Esophagus mucosa (tissue), 1 donor: ENCODE data around the gene NUDT22. TPM values are rescaled to one million over a fixed set of nuclear protein-coding genes. Genes with fewer than 3 reads are reported as not detected.

Experiments used
- ATAC-seq: fragments of 200-7000 bp; cut with Tn5 transposase; one replicate; pipeline ENCODE4 v1.9.1; 2020
- total RNA-seq: library from RNA; stranded (reverse); gene quantifications from one replicate; pipeline ENCODE4 v1.2.4, GENCODE V29; 2023
- donor health status: DM: yes; HTN: yes; CAD: no.

NUDT22 gene
- 59.9 TPM for total RNA-seq

- peak; percentile 74 for ATAC-seq
Measured at GRCh38 chr11:64225608-64226506, at the start of gene NUDT22, which contains the start of gene TRPT1. TSS of gene NUDT22 (plus strand) at chr11:64226274. CDS start at chr11:64226653, 379 bp downstream. TSS of gene TRPT1 (minus strand) at chr11:64226186. CDS start at chr11:64225860, 326 bp downstream.

DNA sequence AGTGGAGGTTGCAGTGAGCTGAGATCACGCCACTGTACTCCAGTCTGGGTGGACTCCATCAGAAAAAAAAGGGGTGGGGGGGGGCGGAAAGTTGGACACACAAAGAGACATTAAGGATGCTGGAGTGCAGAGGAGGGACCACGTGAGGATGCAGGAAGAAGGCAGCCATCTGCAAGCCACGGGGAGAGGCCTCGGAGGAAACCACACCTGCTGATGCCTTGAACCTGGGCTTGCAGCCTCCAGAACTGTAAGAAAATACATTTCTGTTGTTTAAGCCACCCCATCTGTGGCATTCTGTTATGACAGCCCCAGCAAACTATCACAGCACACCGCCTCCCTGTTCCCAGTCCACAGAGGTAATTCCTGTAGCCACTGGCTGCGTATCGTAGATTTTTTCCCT is 49.3 kb upstream of the NUDT22 start:
- ATAC-seq, result no peak

- ATAC-seq, result no peak
Measured at GRCh38 chr11:64178203-64178602, 47.9 kb upstream of the NUDT22 start.

- ATAC-seq, result no peak
Measured at GRCh38 chr11:64178951-64179639, 47.0 kb upstream of the NUDT22 start.

GRCh38 chr11:64180891-64181290 is 45.2 kb upstream of the NUDT22 start:
- ATAC-seq, result no peak

DNA sequence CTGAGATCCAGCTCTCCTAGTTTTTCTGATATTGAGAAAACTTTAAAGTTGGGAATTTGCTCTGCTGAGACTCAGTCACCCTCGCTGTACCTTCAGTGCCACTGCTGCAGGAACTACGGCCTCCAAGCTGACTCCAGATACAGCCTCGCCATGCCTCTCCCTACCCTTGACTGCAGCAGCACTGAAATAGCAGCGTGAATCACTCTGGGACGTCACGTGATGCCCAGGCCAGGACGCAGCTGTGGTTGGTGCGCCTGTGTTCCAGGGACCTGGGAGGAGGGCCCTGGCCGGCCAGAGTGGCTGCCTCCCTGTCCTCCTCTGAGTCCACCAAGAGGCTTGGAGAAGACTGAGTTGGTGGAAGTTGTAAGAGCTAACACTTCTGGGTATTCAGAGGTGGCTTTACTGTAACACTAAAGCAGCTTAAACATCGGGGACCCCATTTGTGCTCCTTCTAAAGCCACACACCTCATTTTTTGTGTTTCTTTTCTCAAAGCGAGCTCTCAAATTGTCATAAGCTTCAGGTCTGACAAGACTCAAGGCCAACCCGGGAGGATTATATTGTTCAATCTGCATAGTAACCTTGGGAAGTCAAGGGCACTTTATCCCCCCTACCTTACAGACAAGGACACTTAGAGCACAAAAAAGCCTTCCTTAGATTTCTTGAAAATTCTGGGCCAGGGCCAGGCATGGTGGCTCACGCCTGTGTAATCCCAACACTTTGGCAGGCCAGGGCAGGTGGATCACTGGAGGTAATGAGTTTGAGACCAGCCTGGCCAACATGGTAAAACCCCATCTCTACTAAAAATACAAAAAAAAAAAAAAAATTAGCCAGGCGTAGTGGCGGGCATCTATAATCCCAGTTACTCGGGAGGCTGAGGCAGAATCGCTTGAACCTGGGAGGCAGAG is 44.3 kb upstream of the NUDT22 start:
- ATAC-seq, result peak; percentile 66

DNA sequence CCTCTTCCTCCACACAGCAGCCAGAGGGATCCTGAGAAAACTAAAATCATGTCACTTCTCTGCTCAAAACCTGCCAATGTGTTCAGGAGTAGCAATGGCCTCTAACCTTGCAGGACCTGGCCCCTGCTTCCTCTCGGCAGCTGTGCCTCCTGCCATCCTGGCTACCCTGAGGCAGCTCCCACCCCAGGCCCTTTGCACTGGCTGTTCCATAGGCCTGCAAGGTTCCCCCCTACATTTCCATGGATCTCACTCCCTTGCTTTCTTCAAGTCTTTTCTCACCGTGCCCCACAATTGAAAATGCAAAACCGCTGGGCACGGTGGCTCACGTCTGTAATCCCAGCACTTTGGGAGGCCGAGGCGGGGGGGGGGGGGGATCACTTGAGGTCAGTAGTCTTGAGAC is 42.2 kb upstream of the NUDT22 start:
- ATAC-seq, result no peak

DNA sequence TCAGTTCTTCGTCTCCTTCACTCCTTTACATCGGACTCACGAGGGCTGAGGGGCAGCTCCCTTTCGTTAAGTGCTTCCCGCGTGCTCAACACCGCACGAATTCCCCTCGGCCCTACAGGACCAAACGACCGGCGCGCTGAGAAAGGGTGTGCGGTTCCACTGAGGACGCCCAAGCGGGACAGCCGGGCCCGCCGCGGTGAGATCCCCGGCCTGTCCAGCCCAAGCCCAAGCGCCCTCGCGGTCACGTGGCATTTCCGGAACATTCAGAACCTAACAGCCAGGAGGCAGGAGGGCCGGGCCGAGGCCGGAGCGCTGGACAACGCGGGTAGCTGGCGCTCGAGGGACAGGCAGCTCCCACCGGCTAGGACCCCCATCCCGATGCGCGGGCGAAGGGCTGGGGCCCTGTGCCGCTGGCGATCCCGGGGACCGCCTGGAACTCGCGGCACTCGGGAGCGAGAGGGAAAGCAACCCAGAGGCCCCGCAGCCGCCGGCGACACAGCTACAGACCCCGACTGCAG is 40.8 kb upstream of the NUDT22 start:
- peak; percentile 28 for ATAC-seq

DNA sequence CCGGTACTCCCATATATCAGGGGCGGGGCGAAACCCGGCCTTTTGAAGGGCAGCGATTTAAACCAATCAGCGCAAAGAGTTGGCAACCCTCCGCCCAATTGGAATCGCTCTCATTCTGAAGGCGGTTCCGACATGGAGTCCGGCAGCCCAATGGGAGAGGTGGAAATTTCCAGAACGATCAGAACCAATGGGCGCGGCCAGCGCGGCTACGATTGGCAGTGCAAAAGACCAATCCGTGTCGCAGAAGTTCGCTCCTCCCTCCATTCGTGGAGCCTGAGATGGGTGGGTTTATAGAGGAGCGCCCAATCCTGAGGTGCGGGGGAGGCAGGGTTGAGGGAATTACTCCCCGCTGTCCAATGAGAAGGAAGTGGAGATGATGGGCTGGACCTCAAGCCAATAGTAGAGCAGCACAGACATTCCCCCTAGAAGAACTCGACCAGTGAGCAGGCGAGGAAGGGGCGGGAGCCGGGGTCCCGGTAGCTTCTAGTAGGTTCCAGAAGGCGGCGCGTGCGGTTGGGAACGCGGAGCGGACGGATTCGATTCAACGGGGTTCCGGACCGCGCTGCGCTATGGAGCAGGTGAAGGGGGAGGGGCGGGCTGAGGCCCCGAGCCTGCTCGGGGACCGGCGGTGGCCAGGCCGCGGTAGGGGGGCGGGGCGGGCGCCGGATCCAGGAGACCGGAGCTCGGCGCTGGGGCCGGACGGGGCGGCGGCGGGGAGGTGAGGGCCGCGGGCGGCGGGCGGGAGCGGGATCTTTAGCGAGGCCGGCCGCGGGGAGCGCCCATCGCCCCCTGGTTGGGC is 40.2 kb upstream of the NUDT22 start, which contains the start of gene STIP1:
Gene STIP1 (plus strand): TSS at position 479 of the 799 bp plus-strand sequence. CDS start 91 bp downstream, at position 570.
- ATAC-seq, result peak; percentile 94

- ATAC-seq, result no peak
Measured at GRCh38 chr11:64186492-64187165, 39.4 kb upstream of the NUDT22 start.

DNA sequence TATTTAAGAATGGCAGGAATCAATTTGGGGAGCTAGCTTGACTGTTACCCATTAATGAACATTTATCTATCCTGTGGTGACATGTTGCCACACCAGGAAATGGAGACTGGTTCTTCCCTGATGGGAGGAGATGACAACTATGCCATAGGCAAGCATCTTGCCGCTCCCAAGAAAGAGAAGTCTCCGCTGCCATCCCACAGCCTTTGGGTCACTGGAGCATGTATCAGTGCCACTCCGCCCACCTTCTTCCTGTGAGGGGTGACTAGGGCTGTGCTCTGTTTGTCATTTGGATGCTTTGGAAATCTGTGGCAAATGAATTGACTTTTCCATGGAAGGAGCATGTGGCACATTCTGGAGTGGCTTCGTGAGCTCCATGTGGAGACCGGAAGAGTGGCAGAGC is 33.6 kb upstream of the NUDT22 start:
- no peak for ATAC-seq

- ATAC-seq, result no peak
Measured at GRCh38 chr11:64196626-64197025, 29.4 kb upstream of the NUDT22 start.

GRCh38 chr11:64198511-64198910 is 27.6 kb upstream of the NUDT22 start:
- no peak for ATAC-seq

DNA sequence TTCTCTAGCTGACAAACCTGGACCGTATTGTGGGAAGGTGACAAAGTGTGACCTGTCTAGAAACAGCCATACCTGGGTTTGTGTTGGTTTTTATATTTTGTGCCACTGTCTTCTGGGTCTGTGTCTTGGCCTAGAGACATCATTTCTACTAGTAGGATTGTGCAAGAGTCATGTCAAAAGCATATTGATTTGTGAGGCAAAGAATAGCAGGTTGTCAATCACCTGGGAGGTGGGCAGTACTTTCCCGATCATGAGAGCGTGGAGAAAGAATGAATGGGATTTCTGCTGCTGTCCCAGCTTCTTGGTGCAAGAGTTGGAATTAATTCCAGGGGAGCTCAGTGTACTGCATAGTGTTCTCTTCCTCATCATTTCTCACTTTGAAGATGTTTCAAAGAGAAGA is 24.5 kb upstream of the NUDT22 start:
- ATAC-seq, result no peak

DNA sequence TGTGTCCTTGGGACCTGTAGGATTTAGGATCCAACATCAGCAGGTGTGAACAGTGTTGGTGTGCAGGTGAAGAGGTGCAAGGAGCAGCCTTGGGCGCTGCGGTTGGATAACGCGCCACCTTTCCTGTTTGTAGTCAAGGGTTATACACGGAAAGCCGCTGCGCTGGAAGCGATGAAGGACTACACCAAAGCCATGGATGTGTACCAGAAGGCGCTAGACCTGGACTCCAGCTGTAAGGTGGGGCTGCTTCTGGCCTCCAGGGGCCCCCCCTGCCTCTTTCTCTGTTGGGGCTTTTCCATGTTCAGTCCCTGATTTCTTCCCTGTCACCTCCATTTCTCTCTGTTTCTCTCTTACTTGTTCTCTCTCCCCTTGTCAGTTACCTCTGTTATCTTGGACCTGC is 23.1 kb upstream of the NUDT22 start:
- ATAC-seq, result no peak

DNA sequence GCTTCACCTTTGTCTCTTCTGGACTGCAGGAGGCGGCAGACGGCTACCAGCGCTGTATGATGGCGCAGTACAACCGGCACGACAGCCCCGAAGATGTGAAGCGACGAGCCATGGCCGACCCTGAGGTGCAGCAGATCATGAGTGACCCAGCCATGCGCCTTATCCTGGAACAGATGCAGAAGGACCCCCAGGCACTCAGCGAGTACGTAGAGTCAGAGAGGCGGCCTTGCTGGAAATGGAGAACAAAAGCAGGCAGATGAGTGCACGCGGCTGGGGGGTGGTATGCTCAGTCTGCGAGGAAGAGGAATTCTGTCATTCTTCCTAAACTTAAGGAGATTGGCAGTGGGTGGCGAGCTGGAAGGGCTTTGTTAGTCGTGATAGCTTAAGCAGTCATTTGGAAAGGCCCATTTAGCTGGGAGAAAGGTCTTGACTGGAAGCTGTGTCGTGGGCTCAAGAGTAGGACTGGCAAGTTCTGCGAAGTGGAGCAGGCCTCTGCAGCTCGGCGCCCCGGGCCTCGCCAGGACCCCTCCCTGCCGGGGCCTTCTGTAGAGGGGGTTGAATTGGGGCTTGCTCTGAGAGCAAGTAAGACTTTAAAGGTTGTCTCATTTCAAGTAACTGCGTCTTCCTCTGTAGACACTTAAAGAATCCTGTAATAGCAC is 22.5 kb upstream of the NUDT22 start:
- ATAC-seq, result no peak

- ATAC-seq, result no peak
Measured at GRCh38 chr11:64204080-64204440, 22.0 kb upstream of the NUDT22 start.

DNA sequence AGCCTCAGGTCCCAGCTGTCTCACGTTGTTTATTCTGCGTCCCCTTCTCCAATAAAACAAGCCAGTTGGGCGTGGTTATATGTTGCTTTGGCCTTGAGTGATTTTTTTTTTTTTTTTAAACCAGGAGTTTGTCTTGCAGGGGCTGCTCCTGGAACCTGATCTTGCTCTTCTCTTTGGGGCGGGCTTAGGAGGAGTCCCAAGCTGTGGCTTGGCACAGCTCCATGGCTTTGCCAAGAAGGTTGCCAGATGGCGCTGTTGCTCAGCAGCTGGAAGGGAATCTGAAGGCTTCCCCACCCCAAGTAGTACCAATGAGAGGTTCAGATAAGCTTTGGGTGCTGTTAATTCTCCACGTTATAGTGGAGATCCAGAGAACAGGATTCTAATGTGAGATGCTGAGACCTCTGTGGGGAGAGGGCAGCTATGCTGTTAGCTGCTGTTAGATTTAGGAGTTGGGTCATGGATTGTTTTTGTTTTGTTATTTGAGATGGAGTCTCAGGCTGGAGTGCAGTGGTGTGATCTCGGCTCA is 21.5 kb upstream of the NUDT22 start:
- peak; percentile 69 for ATAC-seq

DNA sequence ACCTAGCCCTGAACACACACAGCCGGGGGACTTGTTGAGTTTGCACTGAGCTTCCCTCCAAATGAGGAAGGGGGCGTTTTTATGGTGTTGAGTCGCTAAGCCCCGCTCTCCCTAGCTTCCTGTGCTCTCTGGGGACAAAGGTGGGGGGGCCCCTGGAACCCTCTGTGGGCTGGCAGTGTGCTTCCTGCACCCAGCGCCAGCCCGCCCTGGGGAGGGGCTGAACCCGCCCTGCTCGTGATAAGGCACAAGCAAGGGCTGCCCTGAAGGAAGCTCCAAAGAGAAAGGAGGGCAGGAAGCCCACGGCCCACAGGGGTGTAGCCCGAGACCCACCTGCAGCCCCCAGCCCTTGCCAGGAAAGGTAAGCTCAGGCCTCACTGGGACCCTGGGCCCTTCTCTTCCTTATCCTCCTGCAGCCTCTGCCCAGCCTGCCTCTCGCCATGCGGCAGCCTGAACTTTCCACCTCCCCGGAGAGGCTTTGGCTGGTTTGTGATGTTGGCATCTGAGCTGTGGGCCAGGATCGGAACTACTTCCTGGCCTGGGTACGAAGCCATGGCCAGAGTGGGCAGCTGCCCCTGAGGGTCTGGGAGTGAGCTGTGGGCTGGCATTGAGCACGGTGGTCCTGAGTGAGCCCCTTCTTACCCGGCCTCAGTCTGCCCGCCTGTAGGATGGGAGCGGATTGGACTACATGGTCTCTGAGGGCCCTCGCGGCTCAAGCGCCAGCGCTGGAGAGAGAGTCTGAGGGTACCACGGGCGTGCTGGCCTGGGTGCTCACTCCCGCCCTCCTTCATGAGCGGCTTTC is 19.4 kb upstream of the NUDT22 start, which contains the start of gene FERMT3:
Gene FERMT3 (plus strand): TSS at position 265 of the 799 bp plus-strand sequence. CDS start 644 bp downstream, outside the sequence.
- ATAC-seq, result peak; percentile 20
